IPS-NIHi11 (cell line): ENCODE measurements around the gene DNAH11.
"Not testable (repeated sequence)": the region's sequence is repeated elsewhere in the genome, so short reads cannot be mapped to it uniquely, and the experiment has no call there.

ENCODE experiments used
- DNase-seq: peaks from one replicate; pipeline ENCODE4 v3.0.0; 2012; ENCODE audit warnings: mixed read lengths, low spot score

The DNAH11 gene

GRCh38 chr7:21542891-21543527, at the start of gene DNAH11:
Gene DNAH11, plus strand, starts transcription at chr7:21543039. Its CDS starts 207 bp downstream, at chr7:21543246.
- peak; percentile 87 for DNase-seq

DNA sequence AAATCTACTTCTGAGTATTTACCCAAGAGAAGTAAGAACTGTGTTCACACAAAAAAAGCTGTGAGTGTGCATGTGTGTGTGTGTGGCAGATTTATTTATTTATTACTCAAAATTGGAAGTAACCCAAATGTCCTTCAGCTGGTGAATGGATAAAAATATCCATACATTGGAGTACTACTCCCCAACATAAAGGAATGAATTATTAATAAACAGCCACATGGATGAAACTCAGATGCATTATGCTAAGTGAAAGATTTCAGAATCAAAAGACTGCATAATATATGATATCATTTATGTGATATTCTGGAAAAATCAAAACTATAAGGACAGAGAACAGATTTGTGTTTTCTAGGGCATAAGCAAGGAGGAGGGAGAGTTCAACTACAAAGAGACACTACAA, 47.1 kb upstream of the DNAH11 start:
- no peak for DNase-seq

DNA sequence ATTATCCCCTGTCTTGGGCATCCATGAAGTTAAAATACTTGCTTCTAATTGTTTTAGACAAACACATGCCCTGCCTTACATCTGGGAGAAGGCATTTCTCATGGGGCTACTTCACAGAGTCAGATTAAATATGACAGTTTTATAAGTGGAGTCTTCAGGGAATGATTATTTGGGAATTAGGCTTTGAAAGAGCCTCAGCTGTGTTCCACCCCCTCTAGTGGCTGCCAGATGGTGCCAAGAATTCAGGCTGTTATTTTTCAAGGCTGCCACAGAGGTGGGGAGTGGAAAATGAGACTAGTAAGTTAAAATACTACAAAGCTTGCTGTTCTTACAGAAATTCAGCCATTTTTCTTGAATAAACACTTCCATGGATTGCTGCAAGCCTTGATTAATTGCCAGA, 45.8 kb upstream of the DNAH11 start:
- no peak for DNase-seq

- no peak for DNase-seq
Measured at GRCh38 chr7:21500117-21500832, 42.6 kb upstream of the DNAH11 start.

- no peak for DNase-seq
Measured at GRCh38 chr7:21504021-21504420, 38.8 kb upstream of the DNAH11 start.

- DNase-seq = peak; percentile 48
Measured at GRCh38 chr7:21507627-21508343, 35.1 kb upstream of the DNAH11 start.

DNA sequence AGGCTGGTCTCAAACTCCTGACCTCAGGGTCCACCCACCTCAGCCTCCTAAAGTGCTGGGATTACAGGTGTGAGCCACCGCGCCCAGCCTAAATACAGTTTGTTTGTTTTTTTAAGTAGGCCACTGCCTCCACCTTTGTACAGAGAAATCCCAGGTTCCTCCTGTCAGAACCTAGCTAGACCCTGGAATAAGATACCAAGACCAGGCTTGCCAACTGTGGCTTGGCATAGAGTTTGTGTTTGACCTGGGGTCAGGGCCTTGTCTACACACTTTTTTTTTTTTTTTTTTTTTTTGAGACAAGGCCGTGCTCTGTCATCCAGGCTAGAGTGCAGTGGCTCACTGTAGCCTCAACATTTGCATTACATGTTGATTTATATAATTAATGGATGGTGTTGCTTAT, 34.3 kb upstream of the DNAH11 start:
- no peak for DNase-seq

- DNase-seq = no peak
Measured at GRCh38 chr7:21514062-21514461, 28.8 kb upstream of the DNAH11 start.

GRCh38 chr7:21524680-21525079, 18.2 kb upstream of the DNAH11 start:
- DNase-seq = no peak

DNA sequence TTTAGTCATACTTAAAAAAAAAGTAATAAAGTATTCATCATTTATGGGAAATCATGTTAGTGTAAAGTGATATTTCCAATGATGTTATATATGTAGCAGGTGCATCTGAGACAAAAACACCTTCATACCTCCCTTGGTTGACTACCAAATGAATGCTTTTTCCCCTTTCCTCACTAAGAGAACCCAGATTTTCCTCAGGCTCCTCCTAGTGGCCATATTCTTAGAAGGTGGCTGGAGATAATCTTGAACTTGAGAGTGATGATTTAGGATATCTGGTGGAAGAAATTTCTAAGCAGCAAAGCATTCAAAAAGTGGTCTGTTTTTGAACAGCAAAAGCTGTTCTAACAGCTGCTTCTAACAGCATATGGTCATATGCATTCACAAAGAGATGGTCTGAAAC, 16.8 kb upstream of the DNAH11 start:
- no peak for DNase-seq

- DNase-seq = no peak
Measured at GRCh38 chr7:21526448-21526847, 16.4 kb upstream of the DNAH11 start.

DNA sequence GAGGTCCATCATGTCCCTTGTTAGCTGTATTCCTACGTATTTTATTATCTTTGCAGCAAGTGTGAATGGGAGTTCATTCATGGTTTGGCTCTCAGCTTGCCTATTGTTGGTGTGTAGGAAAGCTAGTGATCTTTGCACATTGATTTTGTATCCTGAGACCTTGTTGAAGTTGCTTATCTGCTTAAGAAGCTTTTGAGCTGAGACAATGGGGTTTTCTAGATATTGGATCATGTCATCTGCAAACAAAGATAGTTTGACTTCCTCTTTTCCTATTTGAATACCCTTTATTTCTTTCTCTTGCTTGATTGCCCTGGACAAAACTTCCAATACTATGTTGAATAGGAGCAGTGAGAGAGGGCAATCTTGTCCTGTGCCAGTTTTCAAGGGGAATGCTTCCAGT, 10.4 kb upstream of the DNAH11 start:
- DNase-seq = not testable (repeated sequence)

DNA sequence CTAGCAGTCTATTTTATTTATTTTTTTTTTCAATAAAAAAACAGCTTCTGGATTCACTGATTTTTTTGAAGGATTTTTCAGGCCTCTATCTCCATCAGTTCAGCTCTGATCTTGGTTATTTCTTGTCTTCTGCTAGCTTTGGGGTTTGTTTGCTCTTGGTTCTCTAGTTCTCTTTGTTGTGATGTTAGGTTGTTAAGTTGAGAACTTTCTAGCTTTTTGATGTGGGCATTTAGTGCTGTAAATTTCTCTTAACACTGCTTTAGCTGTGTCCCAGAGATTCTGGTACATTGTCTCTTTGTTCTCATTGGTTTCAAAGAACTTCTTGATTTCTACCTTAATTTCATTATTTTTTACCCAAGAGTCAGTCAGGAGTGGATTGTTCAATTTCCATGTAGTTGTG, 9.2 kb upstream of the DNAH11 start:
- not testable (repeated sequence) for DNase-seq

- DNase-seq = not testable (repeated sequence)
Measured at GRCh38 chr7:21536445-21537118, 6.3 kb upstream of the DNAH11 start.

GRCh38 chr7:21538936-21539495, 3.8 kb upstream of the DNAH11 start:
- DNase-seq = no peak

DNA sequence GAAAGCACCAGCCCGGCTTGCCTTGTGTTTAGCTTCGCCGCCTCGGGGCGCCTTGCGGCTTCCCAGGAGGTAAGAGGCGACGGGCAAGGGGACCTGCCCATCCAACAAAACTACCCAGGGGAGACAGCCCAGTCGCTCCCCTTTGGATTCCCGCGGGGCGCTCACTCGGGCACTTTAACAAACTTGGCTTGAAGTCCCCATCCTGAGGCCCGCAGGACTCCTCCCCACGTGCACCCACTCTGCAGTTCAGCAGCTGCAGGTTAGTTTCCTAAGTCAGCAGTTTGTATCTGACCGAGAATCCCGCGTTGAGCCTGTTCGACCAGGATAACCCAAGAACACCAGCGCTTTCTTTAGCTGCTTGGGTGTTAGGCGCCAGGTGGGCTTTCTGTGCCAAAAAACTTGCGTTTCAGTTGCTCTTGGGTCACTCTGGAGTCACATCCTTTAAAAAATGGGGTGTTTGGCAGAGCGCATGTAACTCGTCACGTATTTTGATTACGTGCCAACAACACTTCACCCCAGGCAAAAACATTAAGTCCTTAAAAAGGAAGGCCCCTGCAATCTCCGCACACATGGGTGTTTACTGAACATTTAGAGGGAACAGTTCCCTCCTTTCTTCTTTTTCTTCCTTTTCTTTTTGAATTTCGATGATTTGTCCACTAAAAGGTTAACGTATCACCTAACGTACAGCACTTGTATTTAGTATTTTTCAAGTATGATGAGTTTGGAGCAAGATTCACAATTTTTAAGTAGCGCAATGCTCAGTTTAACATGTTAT, 876 bp downstream of the DNAH11 start:
- peak; percentile 26 for DNase-seq

- DNase-seq = no peak
Measured at GRCh38 chr7:21544303-21544656, 1.4 kb downstream of the DNAH11 start.

- no peak for DNase-seq
Measured at GRCh38 chr7:21544715-21545114, 1.9 kb downstream of the DNAH11 start.

DNA sequence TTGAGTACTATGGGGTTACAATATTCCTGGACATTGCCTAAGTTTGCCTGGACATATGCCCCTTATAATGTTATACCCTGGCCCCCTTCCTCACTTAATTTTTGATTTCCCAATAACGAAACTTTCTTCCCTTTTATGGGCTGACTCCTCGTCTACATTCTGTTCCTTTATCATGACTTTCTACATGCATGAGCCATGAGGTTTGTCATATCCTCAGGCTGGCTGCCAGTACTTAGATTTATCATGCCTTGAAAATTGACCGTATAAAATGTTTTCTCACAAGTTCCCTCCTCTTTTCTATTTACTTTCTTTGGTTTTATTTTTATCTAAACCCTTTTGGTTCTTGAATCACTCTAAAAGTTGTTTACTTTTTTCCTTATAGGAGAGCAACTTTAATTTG, 4.7 kb downstream of the DNAH11 start:
- no peak for DNase-seq

DNA sequence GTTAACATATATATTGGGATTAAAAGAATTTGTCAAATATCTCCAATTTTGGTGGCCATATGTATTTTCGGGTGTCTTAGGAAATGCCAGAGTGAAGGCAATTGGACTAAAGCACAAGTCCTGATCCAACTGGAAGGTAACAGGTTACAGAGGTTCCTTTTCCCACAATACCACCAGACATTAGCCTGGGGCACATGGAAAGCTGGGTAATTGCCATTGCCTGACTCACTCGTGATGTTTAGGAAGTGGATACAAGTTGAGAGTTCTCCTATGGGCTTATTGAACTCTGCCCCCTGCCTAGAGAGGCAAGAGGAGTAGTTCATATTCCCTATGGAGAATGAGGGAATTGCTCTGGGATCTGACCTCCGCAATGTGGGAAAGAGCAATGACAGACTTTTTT, 5.7 kb downstream of the DNAH11 start:
- DNase-seq = no peak

- DNase-seq = no peak
Measured at GRCh38 chr7:21550076-21550475, 7.2 kb downstream of the DNAH11 start.
